ENCODE data around the gene PM20D1. TPM values are rescaled to one million over a fixed set of nuclear protein-coding genes. Genes with fewer than 3 reads are reported as not detected.

The PM20D1 gene
- total RNA-seq, 1 experiment from 2014 or later = not detected

DNA sequence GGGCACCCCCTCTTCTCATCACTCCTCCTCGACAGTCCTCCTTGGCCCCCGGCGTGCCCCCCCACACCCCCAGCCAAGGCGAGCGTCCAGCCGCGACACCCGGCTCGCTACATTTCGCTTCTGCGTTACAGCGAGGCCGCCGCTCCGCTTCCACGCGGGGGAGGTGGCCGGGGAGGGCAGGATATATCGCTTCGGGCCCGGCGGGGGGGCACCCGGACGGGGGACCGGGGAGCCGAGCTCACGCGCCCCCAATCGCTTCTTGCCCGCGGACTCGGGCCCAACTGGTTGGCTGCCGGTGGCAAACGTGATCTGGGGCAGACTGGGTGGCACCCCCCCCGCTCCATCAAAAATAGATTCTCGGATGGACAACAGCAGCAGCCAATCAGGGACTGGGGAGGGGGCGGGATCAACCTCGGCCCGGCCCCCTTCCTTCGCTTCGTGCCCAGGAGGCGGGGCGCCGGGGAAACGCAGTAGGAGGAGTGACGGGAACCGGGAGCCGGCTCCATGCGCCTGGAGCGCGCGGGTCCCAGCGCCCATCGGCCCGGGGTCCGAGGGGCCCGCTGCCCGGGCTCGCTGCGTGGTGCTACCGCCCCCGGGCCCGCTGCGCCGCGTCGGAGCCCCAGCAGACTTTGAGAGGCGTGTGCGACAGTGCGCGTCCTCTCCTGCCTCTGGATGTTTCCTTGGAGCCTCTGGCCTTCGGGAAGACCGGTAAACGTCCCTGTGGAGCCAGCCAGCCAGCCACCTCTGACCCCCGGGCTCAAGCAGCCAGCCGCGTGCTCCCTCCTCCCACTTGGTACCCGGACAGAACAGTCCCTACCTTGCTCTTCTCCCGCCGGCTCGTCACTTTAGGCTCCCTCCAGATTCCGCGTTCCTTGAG lies 36.8 kb downstream of the PM20D1 start, which contains the start of gene SLC41A1:
Gene SLC41A1 (minus strand): TSS at position 321 of the 877 bp plus-strand sequence. CDS start 2,757 bp downstream, outside the sequence.
- in situ Hi-C loops (cut with HindIII; ENCODE audit: low pct_unique_long_range_greater_than_20kb, low sequenced_read_pairs) = no loop called here

DNA sequence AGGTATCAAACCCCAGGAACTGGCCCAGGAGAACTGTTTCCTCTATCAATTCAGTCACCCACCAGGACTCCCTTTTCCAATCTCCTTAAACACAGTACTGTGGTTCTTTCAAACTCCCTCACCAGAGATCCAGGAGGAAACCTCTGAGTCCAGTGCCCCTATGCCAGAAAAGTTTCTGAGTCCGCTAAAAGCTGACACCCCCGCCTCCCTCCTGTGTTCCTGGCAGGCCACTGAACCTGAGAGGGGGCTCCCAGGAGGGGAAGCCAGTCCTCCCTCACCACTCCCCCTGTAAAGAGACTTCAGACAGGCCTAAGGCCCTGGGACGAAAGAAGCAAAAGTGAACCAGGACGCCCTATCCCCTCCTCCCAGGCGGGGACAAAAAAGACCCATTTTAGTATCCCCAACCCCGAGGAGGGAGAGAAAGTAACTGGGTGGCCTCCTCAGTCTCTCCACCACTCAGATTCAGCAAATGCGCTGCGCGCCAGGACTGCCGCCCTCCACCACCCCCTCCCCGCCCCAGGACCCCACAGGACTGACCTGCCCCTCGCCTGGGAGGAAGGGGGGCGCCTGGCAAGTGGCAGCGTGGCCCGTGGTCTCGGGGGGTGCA lies 37.6 kb downstream of the PM20D1 start:
- no peak for DNase-seq (ENCODE audit: low read depth, low spot score)
- in situ Hi-C loops (cut with HindIII; ENCODE audit: low pct_unique_long_range_greater_than_20kb, low sequenced_read_pairs) = no loop called here

More for the DNA sequence above, 36.8 kb downstream of the PM20D1 start, which contains the start of gene SLC41A1:
- peak; percentile 89 for DNase-seq (ENCODE audit: low read depth, low spot score)

DNA sequence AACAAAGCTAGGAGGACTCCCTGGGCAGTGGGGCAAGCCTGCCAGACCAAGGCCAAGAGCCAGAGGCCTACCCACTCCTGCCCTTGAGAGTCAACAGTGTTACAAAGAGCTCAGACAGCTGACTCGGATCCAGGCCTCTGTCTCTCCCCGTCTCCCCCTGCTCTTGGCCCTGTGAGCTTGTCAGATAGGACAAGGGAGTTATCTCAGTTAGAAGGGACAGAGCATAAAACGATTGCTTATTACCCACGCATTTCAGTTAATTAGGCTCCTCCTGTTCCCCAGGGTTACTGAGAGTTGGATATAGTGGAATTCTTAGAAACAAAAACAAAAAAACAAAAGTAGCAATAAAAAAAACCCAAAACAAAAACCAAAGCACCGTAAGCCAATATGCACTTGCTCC lies 38.3 kb downstream of the PM20D1 start:
- in situ Hi-C loops (cut with HindIII; ENCODE audit: low pct_unique_long_range_greater_than_20kb, low sequenced_read_pairs) = no loop called here
- DNase-seq (ENCODE audit: low read depth, low spot score) = no peak

DNA sequence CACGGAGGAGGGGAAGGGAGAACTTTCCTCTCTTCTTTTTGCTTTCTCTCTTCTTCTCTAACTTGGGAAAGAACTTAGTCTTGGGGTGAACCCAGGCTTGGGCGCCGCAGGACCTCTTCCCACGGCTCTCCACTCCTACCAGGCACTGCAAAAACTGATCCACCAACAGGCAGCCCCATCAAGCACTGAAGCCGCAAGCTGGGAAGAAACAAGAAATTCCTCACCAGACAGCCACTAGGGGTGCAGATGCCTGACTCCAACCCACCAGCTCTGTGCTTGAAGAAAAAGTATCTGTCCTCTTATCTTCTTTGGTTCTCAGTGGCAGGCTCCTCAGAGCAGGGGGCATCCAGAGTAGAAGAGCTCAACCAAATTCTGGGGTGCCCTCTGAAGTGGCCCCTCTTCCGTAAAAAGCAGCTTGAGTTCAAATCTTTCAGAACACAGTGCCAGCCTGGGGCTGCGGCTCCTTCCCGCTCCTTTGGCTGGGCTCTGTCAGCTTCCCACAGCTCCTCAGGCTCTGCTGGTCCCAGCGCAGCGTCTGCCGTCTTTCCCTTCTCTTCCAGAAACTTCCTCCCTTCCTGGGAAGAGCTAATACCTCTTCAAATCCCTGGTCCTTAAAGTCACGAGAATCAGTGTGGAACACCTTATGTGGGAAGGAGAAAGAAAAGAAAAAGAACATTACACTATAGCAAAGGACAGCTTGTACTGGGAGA lies 39.3 kb downstream of the PM20D1 start:
- in situ Hi-C loops (cut with HindIII; ENCODE audit: low pct_unique_long_range_greater_than_20kb, low sequenced_read_pairs) = no loop called here
- DNase-seq (ENCODE audit: low read depth, low spot score) = peak; percentile 48

DNA sequence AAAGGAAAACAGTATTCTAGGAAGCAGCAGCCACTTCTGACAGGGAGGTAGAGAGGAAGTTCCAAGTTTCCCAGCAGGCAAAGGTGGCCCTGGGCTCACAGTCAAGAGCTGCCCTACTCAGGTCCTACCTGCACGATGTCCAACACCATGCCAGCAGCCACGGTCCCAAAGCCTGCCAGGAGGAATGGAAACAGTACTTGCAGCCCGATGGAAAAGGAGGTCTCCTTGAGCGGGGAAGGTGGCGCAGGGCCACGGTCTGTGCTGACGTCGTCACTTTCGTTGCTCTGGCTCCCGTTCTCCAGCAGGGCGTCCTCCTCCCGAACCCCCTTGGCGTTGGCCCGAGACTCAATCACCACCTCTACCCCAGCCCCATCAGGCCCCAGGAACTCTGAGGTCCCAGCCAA lies 40.0 kb downstream of the PM20D1 start:
- in situ Hi-C loops (cut with HindIII; ENCODE audit: low pct_unique_long_range_greater_than_20kb, low sequenced_read_pairs) = no loop called here
- no peak for DNase-seq (ENCODE audit: low read depth, low spot score)

DNA sequence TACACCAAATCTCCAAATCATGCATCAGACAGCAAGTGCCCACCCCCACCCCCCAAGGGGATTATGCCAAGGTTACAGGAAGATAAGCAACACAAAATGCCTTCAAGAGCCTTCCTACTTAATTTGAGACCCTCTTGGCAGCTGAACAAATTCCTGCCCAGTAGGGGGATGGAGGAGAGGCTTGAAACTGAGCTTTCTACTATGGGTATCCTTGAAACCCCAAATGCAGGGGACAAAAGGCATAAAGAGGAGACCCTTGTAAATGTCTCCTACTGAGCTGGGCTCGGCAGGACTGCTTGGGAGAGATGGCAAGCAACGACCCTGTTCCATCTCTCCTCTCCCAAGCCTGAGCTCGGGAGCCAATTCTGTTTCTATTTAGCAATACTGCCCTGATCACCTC lies 40.5 kb downstream of the PM20D1 start:
- DNase-seq (ENCODE audit: low read depth, low spot score) = no peak
- in situ Hi-C loops (cut with HindIII; ENCODE audit: low pct_unique_long_range_greater_than_20kb, low sequenced_read_pairs) = no loop called here

DNA sequence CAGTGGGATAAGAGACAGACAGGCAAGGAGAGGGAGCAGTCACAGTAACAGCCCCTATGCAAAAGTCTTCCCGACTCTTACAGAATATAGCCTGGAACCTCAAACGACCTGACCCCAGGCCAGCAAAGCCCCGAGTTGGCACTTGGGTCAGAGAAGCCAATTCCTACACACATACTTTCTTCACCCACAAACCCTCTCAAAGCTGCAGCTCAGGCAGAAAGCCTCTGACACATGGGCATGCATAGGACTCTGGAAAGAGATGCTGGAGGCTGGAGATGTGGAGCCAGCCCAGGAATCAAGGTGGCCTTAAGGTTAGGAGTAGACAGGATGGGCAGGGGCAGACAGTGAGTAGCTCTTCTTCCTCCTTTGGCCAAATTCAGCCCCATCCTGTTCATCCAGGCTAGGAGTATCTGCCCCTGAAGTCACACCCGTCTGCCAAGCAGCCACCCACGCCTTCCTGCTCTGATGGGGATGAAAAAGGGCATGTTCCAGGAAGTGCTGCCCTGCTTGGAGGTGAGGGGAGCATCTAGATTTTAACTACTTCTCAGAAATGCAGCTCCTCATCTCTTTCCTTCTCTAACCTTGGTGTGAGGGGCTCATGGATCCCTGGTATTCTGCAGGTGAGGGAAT lies 44.7 kb downstream of the PM20D1 start:
- DNase-seq (ENCODE audit: low read depth, low spot score) = no peak
- in situ Hi-C loops (cut with HindIII; ENCODE audit: low pct_unique_long_range_greater_than_20kb, low sequenced_read_pairs) = no loop called here

DNA sequence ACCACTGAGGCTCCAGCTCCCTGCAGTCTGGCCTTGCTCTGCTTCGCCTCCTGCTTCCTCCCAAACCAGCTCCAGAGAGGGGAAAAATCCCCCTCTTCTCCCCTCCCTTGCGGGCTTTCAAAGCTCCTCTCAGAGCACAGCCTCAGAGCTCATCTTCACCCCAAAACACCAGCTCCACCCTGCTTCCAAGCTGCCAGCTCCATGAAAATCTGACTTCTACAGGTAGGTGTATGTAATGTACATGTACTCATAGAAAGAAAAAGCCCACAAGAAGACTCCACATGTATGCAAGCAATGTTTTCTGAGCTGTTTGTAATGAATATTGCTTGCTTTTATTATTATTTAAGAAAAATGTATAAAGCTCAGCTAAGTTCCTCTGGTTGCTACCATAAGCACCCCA lies 45.3 kb downstream of the PM20D1 start:
- in situ Hi-C loops (cut with HindIII; ENCODE audit: low pct_unique_long_range_greater_than_20kb, low sequenced_read_pairs) = no loop called here
- no peak for DNase-seq (ENCODE audit: low read depth, low spot score)

DNA sequence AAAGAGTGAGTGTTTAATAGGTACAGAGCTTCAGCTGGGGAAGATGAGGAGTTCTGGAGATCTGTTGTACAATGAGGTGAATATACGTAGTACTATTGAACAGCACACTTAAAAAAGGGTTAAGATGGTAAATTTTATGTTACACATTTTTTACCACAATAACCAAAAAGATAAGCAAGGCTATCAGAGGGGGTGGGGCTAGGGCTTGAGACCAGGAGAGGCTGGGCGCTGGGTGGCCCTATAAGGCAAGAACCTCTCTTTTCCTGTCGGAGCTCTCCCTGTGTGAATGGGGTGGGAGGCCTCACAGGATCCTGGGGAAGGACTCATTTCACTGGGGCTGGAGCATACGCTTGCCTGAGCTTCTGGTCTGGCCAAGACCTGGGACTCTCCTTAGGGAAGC lies 45.9 kb downstream of the PM20D1 start:
- in situ Hi-C loops (cut with HindIII; ENCODE audit: low pct_unique_long_range_greater_than_20kb, low sequenced_read_pairs) = no loop called here
- no peak for DNase-seq (ENCODE audit: low read depth, low spot score)

DNA sequence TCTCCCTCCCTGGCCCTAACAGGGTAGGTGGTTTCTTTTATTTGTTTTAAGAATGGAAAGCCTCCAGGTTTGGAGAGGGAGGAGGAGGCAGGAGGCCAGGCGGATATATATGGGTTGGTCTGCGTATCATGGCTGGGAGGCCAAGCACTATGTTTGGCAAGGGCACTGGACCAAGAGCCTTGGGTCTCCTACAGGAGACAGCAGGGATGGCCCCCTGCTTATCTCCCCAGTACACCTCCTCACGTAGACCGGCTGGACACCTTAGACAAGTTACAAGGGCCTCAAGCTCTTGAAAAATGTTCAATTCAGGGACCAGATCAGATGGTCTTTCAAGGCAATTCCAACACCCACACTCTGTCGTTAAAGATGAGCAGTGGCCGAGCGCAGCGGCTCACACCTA lies 47.9 kb downstream of the PM20D1 start:
- no peak for DNase-seq (ENCODE audit: low read depth, low spot score)
- in situ Hi-C loops (cut with HindIII; ENCODE audit: low pct_unique_long_range_greater_than_20kb, low sequenced_read_pairs) = no loop called here

DNA sequence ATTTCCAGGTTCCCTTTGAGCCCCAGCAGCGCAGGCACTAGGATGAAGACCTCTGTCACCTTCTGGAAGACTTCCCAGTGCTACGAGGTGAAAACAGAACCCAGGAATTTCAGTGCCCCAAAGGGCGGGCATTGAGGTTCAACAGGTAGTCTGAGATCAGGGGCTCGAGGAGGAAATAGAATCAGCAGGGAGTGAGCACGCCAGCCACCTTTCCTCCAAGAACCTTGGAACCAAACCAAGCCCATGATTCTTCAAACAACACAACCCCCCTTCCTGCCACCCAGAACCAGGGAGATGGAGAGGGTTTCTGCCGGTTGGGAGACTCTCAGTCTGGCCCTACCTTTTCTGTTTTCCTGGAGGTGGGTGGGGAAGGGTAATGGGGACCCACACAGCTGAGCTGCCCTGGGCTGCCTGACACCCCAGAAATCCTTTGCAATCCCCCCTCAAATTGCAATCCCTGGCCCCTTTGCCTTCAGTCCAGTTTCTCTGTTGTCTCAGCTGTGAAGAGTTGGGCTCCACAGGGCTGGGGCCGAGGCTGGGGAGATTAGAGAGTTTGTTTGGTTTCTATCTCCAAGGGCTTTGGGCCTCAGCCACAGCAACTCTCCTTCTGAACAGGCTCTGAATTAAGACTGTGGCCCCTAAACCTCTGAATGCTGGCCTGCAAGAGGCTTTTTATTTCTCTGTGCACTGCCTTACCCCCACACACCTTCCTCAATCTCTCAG lies 48.8 kb downstream of the PM20D1 start:
- no peak for DNase-seq (ENCODE audit: low read depth, low spot score)
- in situ Hi-C loops (cut with HindIII; ENCODE audit: low pct_unique_long_range_greater_than_20kb, low sequenced_read_pairs) = no loop called here

DNA sequence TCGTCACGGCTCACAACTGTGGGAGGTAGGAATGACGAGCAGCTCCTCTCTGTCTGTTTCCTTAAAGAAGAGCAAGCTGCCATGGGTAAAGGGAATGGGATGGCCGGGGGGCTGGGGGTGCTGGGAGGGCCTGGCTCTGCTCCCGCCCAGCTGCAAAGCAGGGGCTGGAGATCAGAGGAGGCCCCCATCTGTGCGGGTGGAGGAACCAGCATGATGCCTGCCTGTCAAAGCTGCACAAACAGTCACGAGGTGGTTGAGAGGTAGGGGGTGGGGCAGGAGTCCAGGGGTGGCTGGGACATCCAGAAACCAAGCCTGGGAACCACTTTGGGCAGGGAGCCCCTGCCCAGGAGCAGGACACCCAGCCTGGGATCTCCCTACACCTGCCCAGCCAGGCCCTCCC lies 49.5 kb downstream of the PM20D1 start:
- DNase-seq (ENCODE audit: low read depth, low spot score) = no peak
- in situ Hi-C loops (cut with HindIII; ENCODE audit: low pct_unique_long_range_greater_than_20kb, low sequenced_read_pairs) = no loop called here

DNA sequence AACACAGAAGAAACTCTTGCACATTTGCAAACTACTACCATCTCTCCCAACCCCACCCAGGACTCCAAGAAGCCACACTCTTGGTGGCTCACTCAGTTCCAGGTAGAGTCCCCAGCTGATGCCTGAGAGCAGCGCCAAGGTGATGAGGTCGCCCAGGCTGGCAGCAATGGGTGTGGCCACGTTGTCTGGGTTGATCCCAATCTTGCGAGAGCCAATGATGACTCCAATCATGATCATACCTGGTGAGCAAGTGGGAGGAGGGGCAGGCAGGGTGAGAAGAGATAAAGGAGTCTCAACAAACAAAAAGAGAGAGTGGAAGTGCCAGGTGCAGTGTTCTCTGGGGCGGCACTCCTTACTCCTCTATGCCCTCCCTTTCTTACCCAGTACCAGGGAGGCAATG lies 51.4 kb downstream of the PM20D1 start:
- in situ Hi-C loops (cut with HindIII; ENCODE audit: low pct_unique_long_range_greater_than_20kb, low sequenced_read_pairs) = no loop called here
- no peak for DNase-seq (ENCODE audit: low read depth, low spot score)

DNA sequence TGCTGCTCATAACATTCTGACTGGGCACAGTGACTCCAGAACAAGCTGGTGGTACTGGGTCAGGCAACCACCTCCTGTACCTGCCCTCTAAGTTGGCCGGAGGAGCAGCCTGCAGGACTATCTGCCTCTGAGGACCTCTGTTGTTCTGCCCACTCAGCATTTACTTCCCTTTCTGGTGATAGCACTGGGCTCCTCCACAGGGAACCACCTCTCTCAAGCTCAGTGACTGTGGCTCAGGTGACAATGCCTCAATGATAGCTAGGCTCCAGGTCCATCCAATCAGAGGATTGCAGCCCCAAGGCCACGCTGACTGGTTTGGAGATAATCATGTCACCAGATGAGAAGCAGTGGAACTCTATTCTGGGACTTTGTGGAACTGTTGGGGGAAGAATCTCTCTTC lies 52.8 kb downstream of the PM20D1 start:
- no peak for DNase-seq (ENCODE audit: low read depth, low spot score)
- in situ Hi-C loops (cut with HindIII; ENCODE audit: low pct_unique_long_range_greater_than_20kb, low sequenced_read_pairs) = no loop called here

DNA sequence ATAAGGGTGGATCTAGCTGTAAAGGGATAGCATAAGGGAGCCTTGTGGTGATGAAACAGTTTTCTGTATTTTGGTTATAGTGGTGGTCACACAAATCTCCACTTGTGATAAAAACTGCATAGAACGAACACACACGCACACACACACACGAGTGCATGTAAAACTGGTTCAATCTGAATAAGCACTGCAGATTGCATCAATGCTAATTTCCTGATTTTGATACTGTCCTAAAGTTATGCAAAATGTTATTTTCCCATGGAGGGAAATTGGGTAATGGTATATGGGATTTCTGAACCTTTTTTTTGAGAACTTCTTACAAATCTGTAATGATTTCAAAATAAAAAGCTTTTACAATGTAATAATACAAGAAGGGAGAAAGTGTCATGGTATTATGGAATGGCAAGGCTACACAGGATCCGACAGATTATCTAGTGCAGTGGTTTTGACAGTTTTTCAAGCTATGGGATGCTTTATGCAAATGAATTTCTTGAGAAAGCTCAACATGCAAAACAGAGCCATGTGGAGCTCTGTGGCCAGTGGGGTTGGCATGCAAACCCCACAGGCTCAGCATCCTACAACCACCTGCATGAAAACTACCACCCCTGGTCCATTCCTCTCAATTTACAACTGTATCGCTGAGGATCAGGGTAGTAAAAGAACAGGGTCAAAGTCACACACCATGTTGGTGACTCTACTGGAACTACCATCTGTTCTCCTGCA lies 55.8 kb downstream of the PM20D1 start:
- in situ Hi-C loops (cut with HindIII; ENCODE audit: low pct_unique_long_range_greater_than_20kb, low sequenced_read_pairs) = no loop called here
- DNase-seq (ENCODE audit: low read depth, low spot score) = no peak

DNA sequence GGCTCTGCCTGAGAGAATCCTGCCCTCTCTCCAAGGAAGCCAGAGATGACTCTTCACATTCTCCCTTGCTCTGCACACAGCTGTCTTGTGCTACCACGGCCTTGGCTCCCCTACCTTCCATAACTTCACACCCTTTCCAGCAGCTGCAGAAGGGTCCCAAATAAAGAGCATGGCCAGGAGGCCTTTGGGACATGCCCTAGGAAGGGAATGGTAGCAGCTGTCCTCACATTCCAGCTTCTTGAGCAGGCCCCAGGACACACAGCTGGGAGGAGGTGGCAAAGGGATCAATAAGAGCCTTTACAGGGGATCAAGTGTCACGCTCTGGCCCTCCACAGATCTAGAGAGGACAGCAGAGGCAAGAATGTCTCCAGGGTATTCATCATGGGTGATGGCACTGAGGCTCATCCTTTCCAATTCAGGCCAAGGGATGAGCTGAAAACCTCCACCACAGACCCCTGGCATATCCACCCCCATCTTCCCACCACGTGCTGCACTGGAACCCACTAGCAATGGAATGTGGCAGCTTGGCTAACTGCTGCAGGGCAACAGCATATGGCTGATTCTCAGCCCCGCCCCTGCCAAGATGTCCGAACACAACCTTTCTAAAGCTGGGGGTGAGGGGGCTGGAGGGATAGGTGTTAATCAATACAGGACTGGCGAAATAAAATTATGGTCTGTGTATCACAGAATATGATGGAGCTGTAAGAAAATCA lies 56.8 kb downstream of the PM20D1 start:
- no peak for DNase-seq (ENCODE audit: low read depth, low spot score)
- in situ Hi-C loops (cut with HindIII; ENCODE audit: low pct_unique_long_range_greater_than_20kb, low sequenced_read_pairs) = no loop called here

Measured in SK-MEL-5 (cell line).